ENCODE results near the gene UNC119B.
"Not testable (repeated sequence)": the region's sequence is repeated elsewhere in the genome, so short reads cannot be mapped to it uniquely, and the experiment has no call there.

UNC119B gene

GRCh38 chr12:120710031-120710804, at the start of gene UNC119B:
Gene UNC119B (plus strand): TSS chr12:120710458. CDS start chr12:120710475, 17 bp downstream.
- DNase-seq (ENCODE audit: low read depth, low spot score): no peak

DNA sequence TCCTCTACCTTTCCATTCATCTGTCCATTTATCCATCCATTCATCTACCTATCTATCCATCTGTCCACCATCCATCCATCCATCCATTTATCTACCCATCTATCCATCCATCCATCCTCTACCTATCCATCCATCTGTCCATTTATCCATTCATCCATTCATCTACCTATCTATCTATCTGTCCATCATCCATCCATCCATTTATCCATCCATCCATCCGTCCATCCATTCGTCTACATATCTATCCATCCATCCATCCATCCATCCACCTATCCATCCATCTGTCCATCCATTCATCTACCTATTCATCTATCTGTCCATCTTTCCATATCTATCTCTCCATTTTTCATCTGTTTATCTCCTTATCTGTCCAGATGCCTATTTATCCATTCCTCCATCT, 48.8 kb upstream of the UNC119B start:
- no peak for DNase-seq (ENCODE audit: low read depth, low spot score)

DNA sequence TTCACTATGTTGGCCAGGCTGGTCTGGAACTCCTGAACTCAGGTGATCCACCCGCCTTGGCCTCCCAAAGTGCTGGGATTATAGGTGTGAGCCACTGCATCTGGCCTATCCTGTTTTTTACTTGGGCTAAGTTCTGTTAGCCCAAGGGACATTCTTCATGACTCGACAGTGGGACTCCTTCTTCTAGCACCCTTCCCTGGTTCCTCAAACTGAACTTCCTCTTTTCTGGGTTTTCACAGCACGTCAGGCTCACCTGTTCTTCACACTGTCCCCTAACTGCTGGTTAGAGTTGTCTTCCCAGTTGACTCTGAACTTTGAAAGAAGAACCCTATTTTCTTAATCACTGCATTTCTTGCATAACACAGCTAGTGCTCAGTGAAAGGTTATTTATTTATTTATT, 47.4 kb upstream of the UNC119B start:
- no peak for DNase-seq (ENCODE audit: low read depth, low spot score)

DNA sequence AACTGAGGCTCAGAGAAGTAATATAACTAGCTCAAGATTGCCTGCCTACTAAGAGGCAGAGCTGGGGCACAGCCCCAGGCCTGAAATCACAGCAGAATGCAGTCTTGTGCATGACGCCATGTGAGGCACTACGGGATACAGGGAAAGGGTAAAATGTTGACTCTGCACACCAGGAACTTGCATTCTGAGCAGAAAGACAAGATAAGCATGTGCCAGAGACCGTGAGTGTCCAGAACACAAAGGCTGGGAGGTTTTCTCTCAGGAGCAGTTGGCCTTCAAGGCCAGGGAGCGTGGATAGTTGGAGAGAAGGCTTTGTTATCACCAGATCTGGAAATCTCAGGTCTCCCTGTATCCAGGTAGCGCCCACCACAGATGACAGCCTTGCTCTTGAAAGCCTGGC, 46.5 kb upstream of the UNC119B start:
- DNase-seq (ENCODE audit: low read depth, low spot score): no peak

DNA sequence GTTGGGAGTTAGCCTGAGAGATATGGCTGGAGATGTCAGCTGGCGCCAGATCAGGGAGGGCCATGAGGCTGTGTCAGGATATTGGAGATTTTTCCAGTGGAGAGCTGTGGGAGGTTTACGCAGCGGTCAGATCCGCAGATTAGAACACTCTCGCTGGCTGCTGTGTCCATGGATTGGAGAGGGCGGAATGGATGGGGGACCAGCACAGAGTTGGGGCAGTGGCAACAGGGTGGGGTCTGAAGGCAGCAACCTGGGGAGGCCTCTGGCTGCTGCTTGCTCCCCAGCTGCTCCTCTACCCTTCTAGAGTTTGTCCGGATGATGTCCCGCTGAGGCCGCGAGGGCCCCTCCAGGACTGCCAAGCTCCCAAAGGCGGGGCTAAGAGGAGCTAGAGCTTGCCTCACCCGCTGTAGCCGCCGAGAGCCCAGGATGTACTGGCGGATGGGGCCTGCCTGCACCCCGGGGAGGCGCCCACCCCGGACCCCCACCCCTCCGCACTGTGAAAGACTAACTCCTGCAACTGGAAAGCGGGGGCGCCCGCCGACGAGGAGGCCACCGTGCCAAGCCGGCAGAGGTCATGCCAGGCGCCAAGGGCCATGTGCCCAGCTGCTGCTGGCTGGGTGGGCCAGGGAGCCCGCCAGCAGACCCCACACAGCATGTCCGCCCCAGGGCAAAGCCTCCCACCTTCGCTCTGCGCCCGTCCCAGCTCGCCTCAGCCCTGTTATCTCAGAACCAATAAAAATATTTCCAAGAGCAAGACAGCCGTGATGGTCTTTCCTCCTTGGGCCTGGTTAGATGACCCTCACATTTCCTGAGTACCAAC, 43.5 kb upstream of the UNC119B start:
- no peak for DNase-seq (ENCODE audit: low read depth, low spot score)

- no peak for DNase-seq (ENCODE audit: low read depth, low spot score)
These were observed 42.0 kb upstream of the UNC119B start for GRCh38 chr12:120668091-120668867.

DNA sequence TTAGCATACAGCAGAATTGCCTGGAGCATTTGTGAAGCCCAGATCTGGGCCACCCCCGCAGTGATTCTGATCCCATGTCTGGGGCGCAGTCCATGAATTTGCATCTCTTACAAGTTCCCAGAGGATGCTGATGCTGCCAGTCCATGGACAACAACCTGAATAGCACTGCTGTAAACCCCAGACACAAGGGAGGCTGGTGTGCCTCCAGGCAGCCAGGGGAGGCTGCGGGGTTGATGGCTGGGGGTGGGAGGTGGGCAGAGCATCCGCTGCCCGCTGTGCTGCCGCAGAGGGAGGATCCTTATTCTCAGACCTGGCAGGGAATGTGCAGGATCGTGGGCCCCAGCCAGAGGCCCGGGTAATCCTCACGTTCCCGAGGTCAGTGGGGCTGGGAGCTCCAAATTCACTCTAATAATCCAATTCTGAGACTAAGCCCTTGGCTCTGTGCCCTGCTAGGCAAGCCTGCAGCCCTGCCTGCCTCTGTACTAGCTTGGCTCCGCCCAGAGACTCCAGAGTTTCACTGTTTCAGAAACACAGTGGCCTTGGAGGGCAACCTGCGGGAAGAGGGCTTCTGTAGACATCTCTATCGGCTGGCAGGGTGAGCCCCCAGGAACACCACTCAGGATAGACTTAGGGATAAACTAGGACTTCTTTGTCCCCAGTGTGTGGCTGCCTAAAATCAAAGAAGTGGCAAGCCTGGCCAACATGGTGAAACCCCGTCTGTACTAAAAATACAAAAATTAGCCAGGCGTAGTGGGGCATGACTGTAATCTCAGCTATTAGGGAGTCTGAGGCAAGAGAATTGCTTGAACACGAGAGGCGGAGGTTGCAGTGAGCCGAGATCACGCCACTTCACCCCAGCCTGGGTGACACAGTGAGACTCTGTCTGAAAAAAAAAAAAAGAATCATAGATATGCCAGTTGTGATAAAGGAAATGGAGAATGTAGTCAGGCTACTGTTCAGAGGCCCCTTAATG, 41.1 kb upstream of the UNC119B start:
- no peak for DNase-seq (ENCODE audit: low read depth, low spot score)

- not testable (repeated sequence) for DNase-seq (ENCODE audit: low read depth, low spot score)
These were observed 40.0 kb upstream of the UNC119B start for GRCh38 chr12:120670237-120670636.

DNA sequence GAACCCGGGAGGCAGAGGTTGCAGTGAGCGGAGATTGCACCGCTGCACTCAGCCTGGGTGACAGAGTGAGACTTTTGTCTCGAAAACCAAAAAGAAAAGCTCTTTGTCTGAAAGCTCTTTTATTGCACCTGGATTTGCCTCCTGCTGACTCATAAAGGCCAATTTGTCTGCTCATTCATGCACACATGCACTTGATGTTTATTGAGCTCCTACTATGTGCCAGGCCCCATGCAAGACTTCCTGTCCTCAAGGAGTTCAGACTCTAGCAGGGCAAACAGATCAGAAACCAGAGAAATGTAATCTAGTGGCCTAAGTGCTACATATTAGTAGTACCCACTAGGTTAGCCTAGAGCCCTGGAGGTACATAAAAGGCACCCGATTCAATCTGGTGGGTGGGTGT, 39.6 kb upstream of the UNC119B start:
- DNase-seq (ENCODE audit: low read depth, low spot score): no peak

GRCh38 chr12:120674097-120674636, 36.1 kb upstream of the UNC119B start:
- no peak for DNase-seq (ENCODE audit: low read depth, low spot score)

GRCh38 chr12:120677765-120678473, 32.3 kb upstream of the UNC119B start:
- no peak for DNase-seq (ENCODE audit: low read depth, low spot score)

GRCh38 chr12:120678572-120678971, 31.7 kb upstream of the UNC119B start:
- no peak for DNase-seq (ENCODE audit: low read depth, low spot score)

- no peak for DNase-seq (ENCODE audit: low read depth, low spot score)
These were observed 30.0 kb upstream of the UNC119B start for GRCh38 chr12:120680165-120680738.

- no peak for DNase-seq (ENCODE audit: low read depth, low spot score)
These were observed 25.7 kb upstream of the UNC119B start for GRCh38 chr12:120684523-120684932.

DNA sequence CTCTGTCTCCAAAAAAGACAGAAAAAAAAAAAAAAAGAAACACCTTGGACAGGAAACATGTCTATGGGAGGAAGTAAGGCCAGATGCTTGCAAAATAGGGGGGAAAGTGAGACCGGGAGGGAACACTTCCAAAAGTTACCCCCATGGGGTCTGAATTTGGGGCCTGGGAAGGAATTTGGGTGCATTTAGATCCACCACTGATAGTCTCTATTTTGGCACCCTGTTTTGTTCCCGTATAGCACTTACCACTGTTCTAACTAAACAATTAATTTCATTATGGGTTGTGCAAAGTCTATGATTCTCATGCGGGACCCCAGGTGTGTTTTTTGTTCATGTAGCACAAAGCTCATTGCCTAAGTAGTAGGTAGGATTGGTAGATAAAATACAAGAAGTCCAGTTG, 24.7 kb upstream of the UNC119B start:
- DNase-seq (ENCODE audit: low read depth, low spot score): no peak

DNA sequence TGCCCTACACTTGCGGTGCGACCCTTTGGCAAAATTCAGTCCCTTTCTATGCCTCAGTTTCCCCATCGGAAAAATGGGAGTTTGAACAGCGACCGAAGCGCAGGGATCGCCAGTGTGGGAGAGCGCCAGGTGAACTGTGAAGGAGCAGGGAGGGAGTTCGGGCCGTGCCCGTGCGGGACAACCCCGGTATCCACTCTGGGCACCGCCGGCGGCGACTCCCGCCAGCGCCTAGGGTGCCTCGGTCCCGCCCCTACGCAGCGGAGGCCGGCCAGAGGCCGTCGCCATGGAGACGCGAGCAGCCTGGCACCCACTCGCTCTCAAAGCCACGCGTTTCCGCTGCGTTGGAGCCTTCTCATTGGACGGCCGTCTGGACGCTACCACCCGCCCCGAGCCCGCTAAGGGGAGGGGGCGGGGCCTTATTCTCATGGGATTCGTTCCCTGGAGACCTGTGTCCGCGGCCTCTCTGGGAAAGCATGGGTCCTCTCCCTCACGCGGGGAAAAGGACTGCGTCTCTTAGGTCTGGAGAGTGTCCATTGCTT, 24.0 kb upstream of the UNC119B start:
- peak; percentile 85 for DNase-seq (ENCODE audit: low read depth, low spot score)

- peak; percentile 94 for DNase-seq (ENCODE audit: low read depth, low spot score)
These were observed 23.3 kb upstream of the UNC119B start, which contains the start of gene MLEC for GRCh38 chr12:120686690-120687577. Gene MLEC (plus strand): TSS chr12:120687149. CDS start chr12:120687297, 148 bp downstream.
